ENCODE measurements around the gene SLC22A14. TPM values are rescaled to one million over a fixed set of nuclear protein-coding genes. Genes with fewer than 3 reads are reported as not detected.

Gene SLC22A14
- total RNA-seq, 4 donors from 2014 or later, result 0.23 TPM; not detected in 3

DNA sequence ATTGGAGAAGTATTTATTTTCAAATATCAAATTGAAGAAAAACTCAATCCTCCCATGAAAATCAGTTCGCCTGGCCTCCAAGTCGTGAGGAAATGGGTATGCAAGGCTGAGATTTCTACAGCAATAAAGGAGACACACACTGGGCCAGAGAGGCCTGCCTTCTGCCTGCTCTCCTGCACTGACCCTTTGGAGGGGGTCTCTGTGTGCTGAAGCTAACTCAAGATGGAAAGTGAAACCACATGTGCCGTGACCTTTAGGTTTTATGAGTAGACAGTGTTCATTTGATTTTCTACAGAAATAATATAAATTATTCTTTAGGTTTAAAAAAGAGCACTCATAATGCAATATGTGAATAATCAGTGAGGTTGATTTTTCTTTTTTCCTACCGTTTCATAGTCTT is 28.4 kb upstream of the SLC22A14 start:
- intact Hi-C loops (cut with DNase I), result no loop called here
- whole genome bisulfite sequencing, result 91% methylated on average over 4 of the region's 4 CpGs
- Histone ChIP-seq H3K4me1 (no peaks in the 10 kb centered on the region), H3K27ac (replicated peaks in 1 of 4) (no peak overlapping the region), H3K36me3 (peaks cover 35 to 68% (median 58%) of the 10 kb centered on the region in 4 donors), H3K9me3 (no peaks in the 10 kb centered on the region), H3K27me3 (no peaks in the 10 kb centered on the region), H3K4me3 (no peak overlapping the region)
- no peak for DNase-seq (ENCODE audit: extremely low spot score)
- TF ChIP-seq, protein P1, sequence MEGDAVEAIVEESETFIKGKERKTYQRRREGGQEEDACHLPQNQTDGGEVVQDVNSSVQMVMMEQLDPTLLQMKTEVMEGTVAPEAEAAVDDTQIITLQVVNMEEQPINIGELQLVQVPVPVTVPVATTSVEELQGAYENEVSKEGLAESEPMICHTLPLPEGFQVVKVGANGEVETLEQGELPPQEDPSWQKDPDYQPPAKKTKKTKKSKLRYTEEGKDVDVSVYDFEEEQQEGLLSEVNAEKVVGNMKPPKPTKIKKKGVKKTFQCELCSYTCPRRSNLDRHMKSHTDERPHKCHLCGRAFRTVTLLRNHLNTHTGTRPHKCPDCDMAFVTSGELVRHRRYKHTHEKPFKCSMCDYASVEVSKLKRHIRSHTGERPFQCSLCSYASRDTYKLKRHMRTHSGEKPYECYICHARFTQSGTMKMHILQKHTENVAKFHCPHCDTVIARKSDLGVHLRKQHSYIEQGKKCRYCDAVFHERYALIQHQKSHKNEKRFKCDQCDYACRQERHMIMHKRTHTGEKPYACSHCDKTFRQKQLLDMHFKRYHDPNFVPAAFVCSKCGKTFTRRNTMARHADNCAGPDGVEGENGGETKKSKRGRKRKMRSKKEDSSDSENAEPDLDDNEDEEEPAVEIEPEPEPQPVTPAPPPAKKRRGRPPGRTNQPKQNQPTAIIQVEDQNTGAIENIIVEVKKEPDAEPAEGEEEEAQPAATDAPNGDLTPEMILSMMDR (IDR thresholded peaks at IDR 0.05), result no peak
- no peak for TF ChIP-seq EP300 (IDR thresholded peaks at IDR 0.05)
- TF ChIP-seq POLR2A (IDR thresholded peaks at IDR 0.05; ENCODE audit: low read depth), result no peak
- no peak for TF ChIP-seq POLR2AphosphoS5 (IDR thresholded peaks at IDR 0.05)

DNA sequence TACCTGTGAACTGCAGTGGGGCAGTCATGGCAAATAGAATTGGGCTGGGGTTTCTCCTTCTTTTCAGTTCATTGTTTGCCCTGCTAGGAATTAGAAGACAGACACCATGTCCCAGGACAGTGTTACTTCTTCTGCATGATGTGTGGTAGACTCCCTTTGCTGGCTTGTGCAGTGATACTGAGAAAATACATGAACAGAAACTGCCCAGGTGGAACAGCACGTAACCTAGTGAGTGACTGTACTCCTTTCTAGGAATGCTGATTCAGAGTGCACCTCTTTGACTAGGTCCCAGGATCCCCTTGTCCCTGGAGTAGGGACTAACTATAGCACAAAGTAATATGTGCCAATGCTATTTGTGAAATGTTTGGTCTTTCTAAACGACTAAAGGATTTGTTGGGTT is 27.2 kb upstream of the SLC22A14 start:
- no peak overlapping the region for H3K4me3 ChIP-seq
- H3K4me1 ChIP-seq, result no peaks in the 10 kb centered on the region
- 84% methylated on average over 2 of the region's 2 CpGs for WGBS
- intact Hi-C loops (cut with DNase I), result no loop called here
- TF ChIP-seq, protein P1 (IDR thresholded peaks at IDR 0.05), result no peak
- TF ChIP-seq EP300 (IDR thresholded peaks at IDR 0.05) (no peak), POLR2A (IDR thresholded peaks at IDR 0.05; ENCODE audit: low read depth) (no peak), POLR2AphosphoS5 (IDR thresholded peaks at IDR 0.05) (no peak)
- peaks cover 31 to 59% (median 51%) of the 10 kb centered on the region in 4 donors for H3K36me3 ChIP-seq
- no peak overlapping the region for H3K27ac ChIP-seq (replicated peaks in 1 of 4)
- H3K9me3 ChIP-seq, result no peaks in the 10 kb centered on the region
- DNase-seq (ENCODE audit: extremely low spot score), result no peak
- H3K27me3 ChIP-seq, result no peaks in the 10 kb centered on the region

DNA sequence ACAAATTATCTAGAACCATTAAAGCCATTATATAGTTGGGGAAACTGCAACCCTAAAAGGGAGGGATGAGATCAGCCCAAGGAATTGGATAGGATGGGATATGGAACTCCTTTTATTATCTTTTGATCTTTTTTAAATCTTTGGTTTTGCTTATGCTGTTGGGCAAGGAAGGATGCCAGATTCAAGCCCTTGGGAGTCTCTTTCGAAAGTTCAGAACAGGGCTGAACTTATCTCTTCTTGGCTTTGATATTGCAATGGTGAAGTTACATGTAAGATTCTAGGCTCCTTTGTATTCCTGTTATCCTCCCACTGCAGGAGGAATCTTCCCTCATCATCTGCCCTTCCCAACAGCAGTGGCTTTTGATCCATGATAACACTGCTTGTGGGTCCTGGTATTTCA is 26.5 kb upstream of the SLC22A14 start:
- Histone ChIP-seq H3K9me3 (no peaks in the 10 kb centered on the region), H3K27me3 (no peaks in the 10 kb centered on the region), H3K4me1 (no peaks in the 10 kb centered on the region), H3K4me3 (no peak overlapping the region), H3K27ac (replicated peaks in 1 of 4) (no peak overlapping the region), H3K36me3 (peaks cover 31 to 52% (median 44%) of the 10 kb centered on the region in 4 donors)
- 82% methylated on average over 1 of the region's 1 CpG for WGBS
- intact Hi-C loops (cut with DNase I), result no loop called here
- DNase-seq (ENCODE audit: extremely low spot score), result no peak
- TF ChIP-seq, protein P1 (IDR thresholded peaks at IDR 0.05), result no peak
- TF ChIP-seq EP300 (IDR thresholded peaks at IDR 0.05), result no peak
- TF ChIP-seq POLR2A (IDR thresholded peaks at IDR 0.05; ENCODE audit: low read depth), result no peak
- TF ChIP-seq POLR2AphosphoS5 (IDR thresholded peaks at IDR 0.05), result no peak

DNA sequence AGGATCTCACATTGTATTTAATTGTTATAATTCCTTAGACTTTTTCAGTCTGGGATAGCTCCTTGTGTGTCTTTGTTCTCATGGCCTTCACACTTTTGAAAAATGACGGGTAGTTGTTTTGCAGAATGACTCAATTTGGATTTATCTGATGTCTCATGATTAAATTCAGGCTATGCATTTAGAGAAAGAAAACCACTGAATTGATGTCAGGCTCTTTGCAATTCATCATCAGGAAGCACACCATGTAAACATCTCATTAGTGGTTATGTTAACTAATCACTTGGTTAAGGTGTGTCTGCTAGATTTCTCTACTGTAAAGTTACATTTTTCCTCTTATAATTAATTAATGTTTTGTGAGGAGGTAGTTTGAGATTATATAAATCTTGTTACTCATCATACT is 24.5 kb upstream of the SLC22A14 start:
- no peaks in the 10 kb centered on the region for H3K9me3 ChIP-seq
- H3K27ac ChIP-seq (replicated peaks in 1 of 4), result no peak overlapping the region
- DNase-seq (ENCODE audit: extremely low spot score), result no peak
- intact Hi-C loops (cut with DNase I), result no loop called here
- no peak overlapping the region for H3K4me3 ChIP-seq
- H3K36me3 ChIP-seq, result peaks cover 16 to 37% (median 27%) of the 10 kb centered on the region in 4 donors
- no peaks in the 10 kb centered on the region for H3K4me1 ChIP-seq
- 83% methylated on average over 1 of the region's 1 CpG for WGBS
- no peaks in the 10 kb centered on the region for H3K27me3 ChIP-seq
- TF ChIP-seq POLR2A (IDR thresholded peaks at IDR 0.05; ENCODE audit: low read depth), result no peak
- TF ChIP-seq, protein P1 (IDR thresholded peaks at IDR 0.05), result no peak
- TF ChIP-seq EP300 (IDR thresholded peaks at IDR 0.05), result no peak
- no peak for TF ChIP-seq POLR2AphosphoS5 (IDR thresholded peaks at IDR 0.05)

DNA sequence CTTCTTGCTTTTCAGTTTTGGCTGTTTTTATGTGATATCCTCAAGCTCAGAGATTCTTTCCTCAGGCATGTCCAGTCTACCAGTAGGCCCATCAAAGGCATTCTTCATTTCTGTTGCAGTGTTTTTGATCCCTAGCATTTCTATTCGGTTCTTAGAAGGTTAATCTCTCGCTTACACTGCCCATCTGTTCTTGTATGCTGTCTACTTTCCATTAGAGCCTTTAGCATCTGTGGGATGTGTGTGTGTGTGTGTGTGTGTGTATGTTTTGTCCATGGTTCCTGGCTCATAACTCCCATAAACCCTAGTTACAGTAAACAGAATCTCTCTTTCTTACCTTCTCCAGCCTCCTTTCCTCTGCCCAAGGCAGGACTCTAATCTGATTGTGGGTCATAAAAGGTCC is 21.6 kb upstream of the SLC22A14 start:
- intact Hi-C loops (cut with DNase I), result no loop called here
- WGBS, result 90% methylated on average over 2 of the region's 2 CpGs

More for the DNA sequence above, 21.6 kb upstream of the SLC22A14 start:
- Histone ChIP-seq H3K27me3 (no peaks in the 10 kb centered on the region), H3K27ac (replicated peaks in 1 of 4) (no peak overlapping the region), H3K9me3 (no peaks in the 10 kb centered on the region), H3K4me3 (no peak overlapping the region), H3K36me3 (peaks cover 0 to 9% (median 2%) of the 10 kb centered on the region in 4 donors), H3K4me1 (peaks cover 0 to 10% (median 0%) of the 10 kb centered on the region in 4 donors)
- no peak for TF ChIP-seq POLR2AphosphoS5 (IDR thresholded peaks at IDR 0.05)
- TF ChIP-seq EP300 (IDR thresholded peaks at IDR 0.05), result no peak
- TF ChIP-seq POLR2A (IDR thresholded peaks at IDR 0.05; ENCODE audit: low read depth), result no peak
- TF ChIP-seq, protein P1 (IDR thresholded peaks at IDR 0.05), result no peak
- DNase-seq (ENCODE audit: extremely low spot score), result peak; percentile 39
